Ishikawa (cell line): ENCODE measurements around the gene PRUNE2.

Experiments used
- CEBPB ChIP-seq: IDR thresholded peaks from 2 replicates; pipeline ENCODE4 v1.6.1; 2012
- CREB1 ChIP-seq: IDR thresholded peaks from 2 replicates; pipeline ENCODE4 v1.6.1; 2012; ENCODE audit warnings: low read depth
- EGR1 ChIP-seq: IDR thresholded peaks from 2 replicates; pipeline ENCODE4 v1.6.1; 2012
- EP300 ChIP-seq: IDR thresholded peaks from 2 replicates; pipeline ENCODE4 v1.6.1; 2012; ENCODE audit warnings: borderline replicate concordance
- FOXM1 ChIP-seq: IDR thresholded peaks from 2 replicates; pipeline ENCODE4 v1.6.1; 2012; ENCODE audit warnings: low read depth, borderline replicate concordance
- NFIC ChIP-seq: IDR thresholded peaks from 2 replicates; pipeline ENCODE4 v1.6.1; 2012
- RAD21 ChIP-seq: IDR thresholded peaks from 2 replicates; pipeline ENCODE4 v1.6.1; 2012; ENCODE audit warnings: low read depth
- TAF1 ChIP-seq: IDR thresholded peaks from 2 replicates; pipeline ENCODE4 v1.6.1; 2012; ENCODE audit warnings: low read depth, mild to moderate bottlenecking
- TCF12 ChIP-seq: IDR thresholded peaks from 2 replicates; pipeline ENCODE4 v1.6.1; 2012; ENCODE audit warnings: low read depth
- TEAD4 ChIP-seq: IDR thresholded peaks from 2 replicates; pipeline ENCODE4 v1.6.1; 2012
- YY1 ChIP-seq: IDR thresholded peaks from 2 replicates; pipeline ENCODE4 v1.6.1; 2012; ENCODE audit warnings: low read depth
- ZBTB7A ChIP-seq: IDR thresholded peaks from 2 replicates; pipeline ENCODE4 v1.6.1; 2012; ENCODE audit warnings: low read depth
- TF ChIP-seq, protein P1 (sequence below): IDR thresholded peaks from 2 replicates; pipeline ENCODE4 v1.6.1; 2012
- TF ChIP-seq, protein P2 (sequence below): IDR thresholded peaks from 2 replicates; pipeline ENCODE4 v1.6.1; 2012; ENCODE audit warnings: low read depth, mild to moderate bottlenecking
- TF ChIP-seq, protein P3 (sequence below): IDR thresholded peaks from 2 replicates; pipeline ENCODE4 v1.6.1; 2012

The PRUNE2 gene

DNA sequence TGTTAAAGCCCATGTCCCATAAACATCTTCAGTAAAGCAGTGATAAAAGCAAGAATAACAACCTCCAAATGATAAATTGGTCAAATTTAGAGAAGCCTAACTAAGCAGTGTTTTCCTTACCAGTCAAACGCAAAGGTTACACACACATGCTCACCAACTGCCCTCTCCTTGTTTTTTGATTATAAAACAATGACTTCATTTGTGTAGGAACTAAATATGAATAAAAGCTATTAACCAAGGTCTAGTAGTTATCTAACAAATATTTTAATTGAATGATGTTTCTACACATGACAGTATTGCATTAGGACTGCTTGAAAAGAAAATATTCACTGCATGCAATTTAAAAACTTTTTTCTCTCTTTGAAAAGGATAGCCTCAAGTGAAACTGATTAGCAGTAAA, 105.0 kb downstream of the PRUNE2 start:
- no peak for TF ChIP-seq TAF1
- TF ChIP-seq, protein P1, sequence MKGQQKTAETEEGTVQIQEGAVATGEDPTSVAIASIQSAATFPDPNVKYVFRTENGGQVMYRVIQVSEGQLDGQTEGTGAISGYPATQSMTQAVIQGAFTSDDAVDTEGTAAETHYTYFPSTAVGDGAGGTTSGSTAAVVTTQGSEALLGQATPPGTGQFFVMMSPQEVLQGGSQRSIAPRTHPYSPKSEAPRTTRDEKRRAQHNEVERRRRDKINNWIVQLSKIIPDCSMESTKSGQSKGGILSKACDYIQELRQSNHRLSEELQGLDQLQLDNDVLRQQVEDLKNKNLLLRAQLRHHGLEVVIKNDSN, result no peak
- no peak for TF ChIP-seq YY1
- TF ChIP-seq CEBPB, result no peak
- TF ChIP-seq, protein P2, sequence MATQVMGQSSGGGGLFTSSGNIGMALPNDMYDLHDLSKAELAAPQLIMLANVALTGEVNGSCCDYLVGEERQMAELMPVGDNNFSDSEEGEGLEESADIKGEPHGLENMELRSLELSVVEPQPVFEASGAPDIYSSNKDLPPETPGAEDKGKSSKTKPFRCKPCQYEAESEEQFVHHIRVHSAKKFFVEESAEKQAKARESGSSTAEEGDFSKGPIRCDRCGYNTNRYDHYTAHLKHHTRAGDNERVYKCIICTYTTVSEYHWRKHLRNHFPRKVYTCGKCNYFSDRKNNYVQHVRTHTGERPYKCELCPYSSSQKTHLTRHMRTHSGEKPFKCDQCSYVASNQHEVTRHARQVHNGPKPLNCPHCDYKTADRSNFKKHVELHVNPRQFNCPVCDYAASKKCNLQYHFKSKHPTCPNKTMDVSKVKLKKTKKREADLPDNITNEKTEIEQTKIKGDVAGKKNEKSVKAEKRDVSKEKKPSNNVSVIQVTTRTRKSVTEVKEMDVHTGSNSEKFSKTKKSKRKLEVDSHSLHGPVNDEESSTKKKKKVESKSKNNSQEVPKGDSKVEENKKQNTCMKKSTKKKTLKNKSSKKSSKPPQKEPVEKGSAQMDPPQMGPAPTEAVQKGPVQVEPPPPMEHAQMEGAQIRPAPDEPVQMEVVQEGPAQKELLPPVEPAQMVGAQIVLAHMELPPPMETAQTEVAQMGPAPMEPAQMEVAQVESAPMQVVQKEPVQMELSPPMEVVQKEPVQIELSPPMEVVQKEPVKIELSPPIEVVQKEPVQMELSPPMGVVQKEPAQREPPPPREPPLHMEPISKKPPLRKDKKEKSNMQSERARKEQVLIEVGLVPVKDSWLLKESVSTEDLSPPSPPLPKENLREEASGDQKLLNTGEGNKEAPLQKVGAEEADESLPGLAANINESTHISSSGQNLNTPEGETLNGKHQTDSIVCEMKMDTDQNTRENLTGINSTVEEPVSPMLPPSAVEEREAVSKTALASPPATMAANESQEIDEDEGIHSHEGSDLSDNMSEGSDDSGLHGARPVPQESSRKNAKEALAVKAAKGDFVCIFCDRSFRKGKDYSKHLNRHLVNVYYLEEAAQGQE, result no peak
- TF ChIP-seq EGR1, result no peak
- TF ChIP-seq ZBTB7A, result no peak
- no peak for TF ChIP-seq EP300
- no peak for TF ChIP-seq RAD21
- TF ChIP-seq NFIC, result no peak
- TF ChIP-seq, protein P3, sequence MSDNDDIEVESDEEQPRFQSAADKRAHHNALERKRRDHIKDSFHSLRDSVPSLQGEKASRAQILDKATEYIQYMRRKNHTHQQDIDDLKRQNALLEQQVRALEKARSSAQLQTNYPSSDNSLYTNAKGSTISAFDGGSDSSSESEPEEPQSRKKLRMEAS, result no peak
- TF ChIP-seq CREB1, result no peak
- no peak for TF ChIP-seq FOXM1
- no peak for TF ChIP-seq TEAD4
- TF ChIP-seq TCF12, result no peak

DNA sequence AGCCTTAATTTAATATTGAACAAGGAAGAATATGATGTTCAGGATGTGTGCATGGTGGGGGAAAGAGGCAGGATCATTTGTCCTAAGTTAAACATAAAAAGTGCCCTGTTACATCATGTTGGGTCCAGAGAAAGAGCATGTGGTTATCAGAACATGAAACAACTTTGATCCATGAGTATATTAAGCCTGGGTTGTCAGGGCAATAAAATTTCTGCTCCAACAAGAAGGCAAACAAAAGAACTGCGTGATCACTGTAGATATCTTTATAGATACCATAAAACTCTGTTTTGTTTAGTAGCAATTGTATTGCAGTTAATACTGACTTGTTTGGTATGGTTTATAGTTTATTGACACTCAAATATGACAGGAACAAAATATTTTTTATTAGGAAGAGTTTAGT, 106.4 kb downstream of the PRUNE2 start:
- no peak for TF ChIP-seq CEBPB
- TF ChIP-seq TAF1, result no peak
- TF ChIP-seq, protein P3, result no peak
- no peak for TF ChIP-seq CREB1
- no peak for TF ChIP-seq EP300
- no peak for TF ChIP-seq NFIC
- no peak for TF ChIP-seq TCF12
- no peak for TF ChIP-seq TEAD4
- TF ChIP-seq, protein P1, result no peak
- TF ChIP-seq EGR1, result no peak
- TF ChIP-seq YY1, result no peak
- TF ChIP-seq ZBTB7A, result no peak
- no peak for TF ChIP-seq FOXM1
- no peak for TF ChIP-seq RAD21
- TF ChIP-seq, protein P2, result no peak

DNA sequence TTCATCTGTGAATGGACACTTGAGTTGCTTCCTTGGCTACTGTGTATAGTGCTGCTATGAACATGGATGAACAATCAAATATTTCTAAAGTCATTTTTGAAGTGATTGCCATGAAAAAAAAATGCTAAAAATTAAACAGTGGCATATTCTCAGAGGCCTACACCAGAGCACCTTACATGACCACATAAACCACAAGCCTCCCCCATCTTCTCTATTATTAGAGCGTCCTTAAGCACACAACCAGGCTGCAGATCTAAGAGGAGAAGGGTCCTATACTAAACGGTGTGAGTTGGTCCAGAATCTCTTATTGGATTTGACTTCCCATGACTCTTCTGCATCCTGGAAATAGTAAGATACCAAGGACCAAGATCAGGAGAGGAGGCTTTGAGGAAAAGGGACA, 107.4 kb downstream of the PRUNE2 start:
- TF ChIP-seq TCF12 (no peak), CREB1 (no peak), CEBPB (no peak), RAD21 (no peak), TAF1 (no peak), NFIC (no peak), ZBTB7A (no peak), YY1 (no peak), FOXM1 (no peak), TEAD4 (no peak), EP300 (no peak), EGR1 (no peak)
- TF ChIP-seq, protein P3, result no peak
- TF ChIP-seq, protein P1, result no peak
- TF ChIP-seq, protein P2, result no peak

DNA sequence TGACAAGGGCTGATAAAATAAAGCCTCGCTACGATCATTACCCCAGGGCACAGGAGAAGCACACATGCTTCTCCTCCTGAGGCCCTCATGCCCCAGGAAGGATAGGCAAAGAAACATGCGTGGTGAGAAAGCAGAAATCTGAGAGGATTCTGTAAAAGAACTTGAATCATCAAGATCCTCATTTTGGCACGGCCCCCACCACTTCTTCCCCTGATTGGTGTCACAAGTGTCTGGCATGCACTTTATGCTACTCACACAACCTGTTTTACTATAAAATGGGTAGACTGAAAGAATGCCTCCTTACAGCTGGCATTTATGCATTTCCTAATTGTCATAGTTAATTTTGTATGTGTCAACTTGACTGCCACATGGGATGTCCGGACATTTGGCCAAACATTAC, 109.6 kb downstream of the PRUNE2 start:
- no peak for TF ChIP-seq FOXM1
- TF ChIP-seq TCF12, result no peak
- no peak for TF ChIP-seq EP300
